SH-SY5Y (cell line): ENCODE results near the gene DNAJC16.

Experiments used
- GATA2 ChIP-seq: IDR thresholded peaks from 2 replicates; pipeline ENCODE4 v1.6.1; 2011; ENCODE audit warnings: mild to moderate bottlenecking, low read depth, low read length
- GATA3 ChIP-seq: IDR thresholded peaks from 2 replicates; pipeline ENCODE4 v1.6.1; 2011; ENCODE audit warnings: low read depth, mild to moderate bottlenecking, low read length, moderate library complexity

- TF ChIP-seq GATA2 (no peak), GATA3 (no peak)
Measured at GRCh38 chr1:15531682-15532081, 5.0 kb downstream of the DNAJC16 start.
